ENCODE data around the gene CWC15.

CWC15 gene

DNA sequence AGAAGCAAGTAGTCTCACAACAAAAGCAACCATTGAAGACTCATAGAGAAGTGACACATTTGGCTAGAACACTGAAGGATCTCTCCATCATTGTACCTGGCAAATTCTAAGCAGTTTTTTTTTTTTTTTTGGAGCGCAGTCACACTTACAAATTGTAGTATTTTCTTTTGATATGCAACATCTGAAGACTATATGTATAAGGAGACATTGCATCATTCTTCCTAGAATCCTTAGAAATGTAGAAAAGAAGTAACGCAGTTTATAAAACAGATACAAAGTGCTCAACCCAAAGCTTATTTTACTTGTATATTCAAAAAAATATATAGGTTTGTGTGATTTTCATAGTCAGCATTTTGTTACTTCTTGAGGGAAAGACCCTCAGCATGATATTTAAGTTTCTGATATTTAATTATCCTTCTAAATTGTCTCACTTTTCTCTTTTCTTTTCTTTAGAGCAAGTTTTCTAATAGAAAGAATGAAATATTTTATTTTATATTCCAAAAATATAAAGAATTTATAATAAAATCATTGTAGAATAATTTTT is 20.1 kb upstream of the CWC15 start:
- no peak overlapping the region for H3K4me3 ChIP-seq (ENCODE audit: low read length)

GRCh38 chr11:94988748-94989147 is 15.4 kb upstream of the CWC15 start:
- TF ChIP-seq, protein P1, sequence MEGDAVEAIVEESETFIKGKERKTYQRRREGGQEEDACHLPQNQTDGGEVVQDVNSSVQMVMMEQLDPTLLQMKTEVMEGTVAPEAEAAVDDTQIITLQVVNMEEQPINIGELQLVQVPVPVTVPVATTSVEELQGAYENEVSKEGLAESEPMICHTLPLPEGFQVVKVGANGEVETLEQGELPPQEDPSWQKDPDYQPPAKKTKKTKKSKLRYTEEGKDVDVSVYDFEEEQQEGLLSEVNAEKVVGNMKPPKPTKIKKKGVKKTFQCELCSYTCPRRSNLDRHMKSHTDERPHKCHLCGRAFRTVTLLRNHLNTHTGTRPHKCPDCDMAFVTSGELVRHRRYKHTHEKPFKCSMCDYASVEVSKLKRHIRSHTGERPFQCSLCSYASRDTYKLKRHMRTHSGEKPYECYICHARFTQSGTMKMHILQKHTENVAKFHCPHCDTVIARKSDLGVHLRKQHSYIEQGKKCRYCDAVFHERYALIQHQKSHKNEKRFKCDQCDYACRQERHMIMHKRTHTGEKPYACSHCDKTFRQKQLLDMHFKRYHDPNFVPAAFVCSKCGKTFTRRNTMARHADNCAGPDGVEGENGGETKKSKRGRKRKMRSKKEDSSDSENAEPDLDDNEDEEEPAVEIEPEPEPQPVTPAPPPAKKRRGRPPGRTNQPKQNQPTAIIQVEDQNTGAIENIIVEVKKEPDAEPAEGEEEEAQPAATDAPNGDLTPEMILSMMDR (IDR thresholded peaks at IDR 0.05; ENCODE audit: low read depth, low read length): no peak
- TF ChIP-seq EZH2phosphoT487 (IDR thresholded peaks at IDR 0.05; ENCODE audit: low read depth): no peak
- H3K4me2 ChIP-seq (ENCODE audit: low read length): no peak overlapping the region
- no peaks in the 10 kb centered on the region for H3K4me1 ChIP-seq (ENCODE audit: low read length)
- no peaks in the 10 kb centered on the region for H3K27me3 ChIP-seq (ENCODE audit: low read depth, low read length)
- H3K9me3 ChIP-seq (ENCODE audit: insufficient read depth, low read length): no peaks in the 10 kb centered on the region
- no peaks in the 10 kb centered on the region for H4K20me1 ChIP-seq (ENCODE audit: insufficient read depth, low read length)
- no peak overlapping the region for H2AFZ ChIP-seq (ENCODE audit: low read depth, low read length)
- H3K9ac ChIP-seq (ENCODE audit: low read length): no peak overlapping the region
- no peaks in the 10 kb centered on the region for H3K79me2 ChIP-seq (ENCODE audit: low read length)
- no peak overlapping the region for H3K27ac ChIP-seq (ENCODE audit: low read length)
- H3K4me3 ChIP-seq (ENCODE audit: low read length): no peak overlapping the region
- H3K36me3 ChIP-seq (replicated peaks; ENCODE audit: low read depth, low read length): no peaks in the 10 kb centered on the region

More for the DNA sequence above, 20.1 kb upstream of the CWC15 start:
- no peak overlapping the region for H2AFZ ChIP-seq (ENCODE audit: low read depth, low read length)
- no peaks in the 10 kb centered on the region for H3K36me3 ChIP-seq (replicated peaks; ENCODE audit: low read depth, low read length)
- no peaks in the 10 kb centered on the region for H3K4me1 ChIP-seq (ENCODE audit: low read length)
- no peaks in the 10 kb centered on the region for H4K20me1 ChIP-seq (ENCODE audit: insufficient read depth, low read length)
- H3K79me2 ChIP-seq (ENCODE audit: low read length): no peaks in the 10 kb centered on the region
- no peaks in the 10 kb centered on the region for H3K27me3 ChIP-seq (ENCODE audit: low read depth, low read length)
- no peak overlapping the region for H3K4me2 ChIP-seq (ENCODE audit: low read length)
- no peak for TF ChIP-seq EZH2phosphoT487 (IDR thresholded peaks at IDR 0.05; ENCODE audit: low read depth)
- TF ChIP-seq, protein P1 (IDR thresholded peaks at IDR 0.05; ENCODE audit: low read depth, low read length): no peak
- no peaks in the 10 kb centered on the region for H3K9me3 ChIP-seq (ENCODE audit: insufficient read depth, low read length)
- H3K9ac ChIP-seq (ENCODE audit: low read length): no peak overlapping the region
- H3K27ac ChIP-seq (ENCODE audit: low read length): no peak overlapping the region

DNA sequence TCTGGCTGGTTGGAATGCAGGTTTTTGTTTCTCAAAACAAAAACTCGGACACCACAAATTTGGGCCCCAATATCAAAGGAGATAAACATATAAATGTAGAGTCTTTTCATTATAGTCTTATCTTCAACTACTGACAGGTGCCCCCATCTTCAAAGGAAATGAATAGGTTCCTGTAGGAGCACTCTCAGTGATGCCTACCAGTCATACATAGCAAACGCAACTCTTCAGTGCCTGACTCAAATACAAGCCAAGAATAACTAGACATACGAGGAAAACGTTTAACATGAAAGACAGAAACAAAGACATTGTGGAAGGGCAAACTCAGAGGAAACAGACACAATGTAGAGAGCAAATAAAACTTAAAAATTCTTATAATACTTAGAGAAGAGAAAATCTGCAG is 14.0 kb upstream of the CWC15 start:
- H3K4me3 ChIP-seq (ENCODE audit: low read length): no peak overlapping the region
- H3K27ac ChIP-seq (ENCODE audit: low read length): no peak overlapping the region
- H3K4me1 ChIP-seq (ENCODE audit: low read length): no peaks in the 10 kb centered on the region
- H2AFZ ChIP-seq (ENCODE audit: low read depth, low read length): no peak overlapping the region
- H3K79me2 ChIP-seq (ENCODE audit: low read length): no peaks in the 10 kb centered on the region
- no peaks in the 10 kb centered on the region for H3K36me3 ChIP-seq (replicated peaks; ENCODE audit: low read depth, low read length)
- no peak overlapping the region for H3K4me2 ChIP-seq (ENCODE audit: low read length)
- H4K20me1 ChIP-seq (ENCODE audit: insufficient read depth, low read length): no peaks in the 10 kb centered on the region
- H3K27me3 ChIP-seq (ENCODE audit: low read depth, low read length): no peaks in the 10 kb centered on the region
- no peak for TF ChIP-seq EZH2phosphoT487 (IDR thresholded peaks at IDR 0.05; ENCODE audit: low read depth)
- TF ChIP-seq, protein P1 (IDR thresholded peaks at IDR 0.05; ENCODE audit: low read depth, low read length): no peak
- H3K9me3 ChIP-seq (ENCODE audit: insufficient read depth, low read length): no peaks in the 10 kb centered on the region
- no peak overlapping the region for H3K9ac ChIP-seq (ENCODE audit: low read length)

GRCh38 chr11:94975599-94975998 is 2.2 kb upstream of the CWC15 start:
- Histone ChIP-seq H2AFZ (ENCODE audit: low read depth, low read length) (no peak overlapping the region), H3K27me3 (ENCODE audit: low read depth, low read length) (no peaks in the 10 kb centered on the region), H3K4me3 (ENCODE audit: low read length) (no peak overlapping the region), H3K36me3 (replicated peaks; ENCODE audit: low read depth, low read length) (peaks cover 8% of the 10 kb centered on the region), H4K20me1 (ENCODE audit: insufficient read depth, low read length) (no peaks in the 10 kb centered on the region), H3K4me2 (ENCODE audit: low read length) (no peak overlapping the region), H3K79me2 (ENCODE audit: low read length) (peaks cover 17% of the 10 kb centered on the region), H3K9me3 (ENCODE audit: insufficient read depth, low read length) (no peaks in the 10 kb centered on the region), H3K27ac (ENCODE audit: low read length) (no peak overlapping the region), H3K4me1 (ENCODE audit: low read length) (peaks cover 8% of the 10 kb centered on the region), H3K9ac (ENCODE audit: low read length) (no peak overlapping the region)
- TF ChIP-seq, protein P1 (IDR thresholded peaks at IDR 0.05; ENCODE audit: low read depth, low read length): no peak
- TF ChIP-seq EZH2phosphoT487 (IDR thresholded peaks at IDR 0.05; ENCODE audit: low read depth): no peak

All from OCI-LY3 (cell line).